Measurements from ENCODE around the gene CLEC1A.

CLEC1A gene

GRCh38 chr12:10088955-10089900, 9.6 kb downstream of the CLEC1A start:
- no peak for DNase-seq (ENCODE audit: low read depth)
- no peak overlapping the region for H3K4me3 ChIP-seq (ENCODE audit: low read depth, low read length)
- no peak for TF ChIP-seq CTCF (conservative IDR thresholded peaks at IDR 0.05; ENCODE audit: low read depth, low read length)

- TF ChIP-seq CTCF (conservative IDR thresholded peaks at IDR 0.05; ENCODE audit: low read depth, low read length), result no peak
- no peak overlapping the region for H3K4me3 ChIP-seq (ENCODE audit: low read depth, low read length)
- DNase-seq (ENCODE audit: low read depth), result no peak
These were observed 10.8 kb downstream of the CLEC1A start for GRCh38 chr12:10088031-10088430.

- no peak overlapping the region for H3K4me3 ChIP-seq (ENCODE audit: low read depth, low read length)
- no peak for TF ChIP-seq CTCF (conservative IDR thresholded peaks at IDR 0.05; ENCODE audit: low read depth, low read length)
- DNase-seq (ENCODE audit: low read depth), result no peak
These were observed 12.4 kb downstream of the CLEC1A start for GRCh38 chr12:10086387-10086786.

- no peak overlapping the region for H3K4me3 ChIP-seq (ENCODE audit: low read depth, low read length)
- TF ChIP-seq CTCF (conservative IDR thresholded peaks at IDR 0.05; ENCODE audit: low read depth, low read length), result no peak
- DNase-seq (ENCODE audit: low read depth), result no peak
These were observed 14.1 kb downstream of the CLEC1A start for GRCh38 chr12:10084733-10085132.

GRCh38 chr12:10082117-10082874, 16.5 kb downstream of the CLEC1A start:
- H3K4me3 ChIP-seq (ENCODE audit: low read depth, low read length), result no peak overlapping the region
- no peak for TF ChIP-seq CTCF (conservative IDR thresholded peaks at IDR 0.05; ENCODE audit: low read depth, low read length)
- peak; percentile 6 for DNase-seq (ENCODE audit: low read depth)

- no peak overlapping the region for H3K4me3 ChIP-seq (ENCODE audit: low read depth, low read length)
- no peak for TF ChIP-seq CTCF (conservative IDR thresholded peaks at IDR 0.05; ENCODE audit: low read depth, low read length)
- DNase-seq (ENCODE audit: low read depth), result no peak
These were observed 23.3 kb downstream of the CLEC1A start for GRCh38 chr12:10075451-10075850.
